Inflammatory macrophage treated with lipopolysaccharide for 4 hours (primary cell): ENCODE measurements around the gene CCNO.

ENCODE experiments used
- DNase-seq: peaks from one replicate; pipeline ENCODE4 v3.0.0-alpha.2; 2020

The CCNO gene

GRCh38 chr5:55222092-55222984, 11.1 kb downstream of the CCNO start:
- peak; percentile 35 for DNase-seq

- DNase-seq, result no peak
Measured at GRCh38 chr5:55220433-55221185, 12.8 kb downstream of the CCNO start.

GRCh38 chr5:55219770-55220169, 13.6 kb downstream of the CCNO start:
- DNase-seq, result no peak

GRCh38 chr5:55218967-55219366, 14.4 kb downstream of the CCNO start:
- no peak for DNase-seq

- no peak for DNase-seq
Measured at GRCh38 chr5:55211184-55211874, 22.1 kb downstream of the CCNO start.

GRCh38 chr5:55205001-55205400, 28.4 kb downstream of the CCNO start:
- DNase-seq, result no peak

- DNase-seq, result no peak
Measured at GRCh38 chr5:55191165-55191564, 42.2 kb downstream of the CCNO start.

- no peak for DNase-seq
Measured at GRCh38 chr5:55188656-55189540, 44.5 kb downstream of the CCNO start.

GRCh38 chr5:55187370-55187769, 46.0 kb downstream of the CCNO start:
- DNase-seq, result no peak
